Measurements from ENCODE around the gene ZNF726.

DNA sequence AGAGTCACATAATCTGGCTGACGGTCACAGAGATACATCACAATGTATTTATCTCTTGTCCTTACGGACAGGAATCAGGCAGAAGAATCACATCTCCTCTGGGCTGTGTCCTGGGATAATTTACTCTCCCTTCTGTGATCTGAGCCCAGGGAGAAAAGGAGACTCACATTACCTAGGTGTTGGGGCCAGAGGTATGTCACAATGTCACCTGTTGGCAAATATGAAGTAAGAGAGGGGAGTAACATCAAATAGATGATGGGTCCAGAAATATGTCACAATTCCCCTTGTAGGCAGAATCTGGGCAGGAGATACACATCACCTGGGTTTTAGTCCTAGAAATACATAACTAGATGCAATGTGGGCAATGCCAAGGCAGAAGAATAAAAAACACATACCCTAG is 67.2 kb downstream of the ZNF726 start:
- TF ChIP-seq SUZ12 (IDR thresholded peaks at IDR 0.05) (no peak), HDGF (IDR thresholded peaks at IDR 0.05; ENCODE audit: borderline replicate concordance) (no peak), FOXK2 (IDR thresholded peaks at IDR 0.05) (no peak), SP1 (IDR thresholded peaks at IDR 0.05) (no peak), LEF1 (IDR thresholded peaks at IDR 0.05; ENCODE audit: borderline replicate concordance) (no peak), BHLHE40 (IDR thresholded peaks at IDR 0.05; ENCODE audit: borderline replicate concordance) (no peak)
- TF ChIP-seq, protein P1, sequence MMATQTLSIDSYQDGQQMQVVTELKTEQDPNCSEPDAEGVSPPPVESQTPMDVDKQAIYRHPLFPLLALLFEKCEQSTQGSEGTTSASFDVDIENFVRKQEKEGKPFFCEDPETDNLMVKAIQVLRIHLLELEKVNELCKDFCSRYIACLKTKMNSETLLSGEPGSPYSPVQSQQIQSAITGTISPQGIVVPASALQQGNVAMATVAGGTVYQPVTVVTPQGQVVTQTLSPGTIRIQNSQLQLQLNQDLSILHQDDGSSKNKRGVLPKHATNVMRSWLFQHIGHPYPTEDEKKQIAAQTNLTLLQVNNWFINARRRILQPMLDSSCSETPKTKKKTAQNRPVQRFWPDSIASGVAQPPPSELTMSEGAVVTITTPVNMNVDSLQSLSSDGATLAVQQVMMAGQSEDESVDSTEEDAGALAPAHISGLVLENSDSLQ (IDR thresholded peaks at IDR 0.05): no peak
